ENCODE data around the gene LSS. TPM values are rescaled to one million over a fixed set of nuclear protein-coding genes. Genes with fewer than 3 reads are reported as not detected.

Gene LSS
- total and polyA plus RNA-seq, 4 donors, result 27.6 to 194 (median 89.3) TPM

DNA sequence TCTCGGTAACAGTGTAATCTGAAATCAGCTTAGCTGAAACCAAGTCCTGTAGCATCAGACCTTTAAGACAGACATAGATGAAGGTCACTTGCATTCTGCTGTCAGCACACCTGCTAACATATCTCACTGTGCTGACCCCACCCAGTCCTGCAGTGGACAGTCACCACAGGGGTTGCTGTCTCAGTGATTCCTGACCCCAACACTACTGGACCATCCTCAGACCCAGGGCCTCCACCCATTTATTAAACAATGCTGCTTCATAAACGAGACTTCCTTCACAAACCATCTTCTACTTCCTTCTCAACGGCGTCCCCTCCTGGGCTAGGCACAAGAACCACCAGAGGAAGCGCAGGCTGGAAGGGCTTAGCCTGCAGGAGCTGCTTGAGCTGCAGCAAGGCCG lies 17.8 kb upstream of the LSS start:
- TF ChIP-seq YY1 (IDR thresholded peaks at IDR 0.05), result no peak
- TF ChIP-seq JUND (IDR thresholded peaks at IDR 0.05), result no peak
- no peak for TF ChIP-seq ZBTB33 (IDR thresholded peaks at IDR 0.05)
- TF ChIP-seq TAF1 (conservative IDR thresholded peaks at IDR 0.05), result no peak
- TF ChIP-seq RAD21 (IDR thresholded peaks at IDR 0.05), result no peak
- TF ChIP-seq MAX (IDR thresholded peaks at IDR 0.05), result no peak
- H3K4me3 ChIP-seq (ENCODE audit: low read depth in 1 of 3, low read length in 3 of 3), result no peak overlapping the region
- H3K36me3 ChIP-seq (ENCODE audit: control insufficient read depth in 4 of 4, insufficient read depth in 3 of 4, low read depth in 1 of 4, low read length in 3 of 4), result peaks cover 25 to 81% (median 71%) of the 10 kb centered on the region in 4 donors
- H3K9me3 ChIP-seq (ENCODE audit: control insufficient read depth in 4 of 4, low read length in 3 of 4), result no peaks in the 10 kb centered on the region
- H3K4me1 ChIP-seq (ENCODE audit: control insufficient read depth in 4 of 4, insufficient read depth in 4 of 4, low read length in 3 of 4), result peaks cover 0 to 6% (median 2%) of the 10 kb centered on the region in 4 donors
- no peak for DNase-seq (ENCODE audit: low spot score)
- H3K9ac ChIP-seq (ENCODE audit: low read depth in 1 of 2, low read length in 2 of 2), result no peak overlapping the region
- no peak overlapping the region for H3K27ac ChIP-seq (ENCODE audit: low read depth in 1 of 2, low read length in 2 of 2)
- no peaks in the 10 kb centered on the region for H3K27me3 ChIP-seq (ENCODE audit: control insufficient read depth in 4 of 4, insufficient read depth in 4 of 4, low read length in 3 of 4)
- WGBS, result 79% methylated on average over 6 of the region's 6 CpGs

DNA sequence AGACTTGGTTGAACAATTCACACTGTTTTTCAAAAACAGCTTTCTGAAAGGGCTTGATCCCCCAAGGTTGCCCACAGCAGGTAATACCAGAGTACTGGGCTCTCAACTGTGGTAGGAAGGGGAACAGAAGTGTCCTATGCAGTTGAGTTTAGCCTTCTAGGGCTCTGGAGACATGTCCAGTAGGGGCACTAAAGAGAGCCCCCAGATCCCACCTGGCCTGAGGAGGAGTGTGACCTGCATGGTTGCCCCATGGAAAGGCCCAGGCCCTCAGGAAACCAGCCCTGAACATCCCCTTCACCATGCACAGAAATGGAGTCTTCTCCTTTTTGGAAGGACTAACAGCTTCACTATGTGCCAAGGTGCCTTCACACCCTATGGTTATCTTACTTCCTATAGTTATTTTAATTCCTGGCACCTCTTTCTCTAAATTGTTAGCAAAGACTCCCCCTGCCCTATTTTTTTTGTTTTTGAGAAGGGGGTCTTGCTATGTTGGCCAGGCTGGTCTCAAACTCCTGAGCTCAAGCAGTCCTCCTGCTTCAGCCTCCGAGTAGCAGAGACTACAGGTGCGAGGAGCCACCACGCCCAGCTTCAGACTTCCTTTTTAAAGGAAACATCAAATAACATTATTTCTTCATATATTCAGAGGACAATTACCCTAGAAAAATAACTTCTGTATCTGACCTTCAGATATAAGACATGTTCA lies 16.8 kb upstream of the LSS start:
- DNase-seq (ENCODE audit: low spot score), result no peak
- TF ChIP-seq, protein P1, sequence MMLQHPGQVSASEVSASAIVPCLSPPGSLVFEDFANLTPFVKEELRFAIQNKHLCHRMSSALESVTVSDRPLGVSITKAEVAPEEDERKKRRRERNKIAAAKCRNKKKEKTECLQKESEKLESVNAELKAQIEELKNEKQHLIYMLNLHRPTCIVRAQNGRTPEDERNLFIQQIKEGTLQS (IDR thresholded peaks at IDR 0.05), result no peak
- TF ChIP-seq HNF4A (conservative IDR thresholded peaks at IDR 0.05), result no peak
- no peak for TF ChIP-seq MAX (IDR thresholded peaks at IDR 0.05)
- TF ChIP-seq CTCF (IDR thresholded peaks at IDR 0.05; ENCODE audit: low read depth, low read length, missing input control), result no peak
- no peak for TF ChIP-seq RXRA (IDR thresholded peaks at IDR 0.05)
- TF ChIP-seq FOXA1 (IDR thresholded peaks at IDR 0.05), result no peak
- no peak for TF ChIP-seq YY1 (IDR thresholded peaks at IDR 0.05)
- no peak for TF ChIP-seq EGR1 (IDR thresholded peaks at IDR 0.05; ENCODE audit: low read depth in 2 of 2)
- no peak for TF ChIP-seq GABPA (IDR thresholded peaks at IDR 0.05 in 1 of 2, conservative IDR thresholded peaks at IDR 0.05 in 1 of 2)
- TF ChIP-seq SP1 (IDR thresholded peaks at IDR 0.05), result no peak
- TF ChIP-seq HNF4G (IDR thresholded peaks at IDR 0.05), result no peak
- TF ChIP-seq RAD21 (IDR thresholded peaks at IDR 0.05), result no peak
- no peak for TF ChIP-seq FOXA2 (IDR thresholded peaks at IDR 0.05)
- TF ChIP-seq JUND (IDR thresholded peaks at IDR 0.05), result no peak
- no peak for TF ChIP-seq TAF1 (conservative IDR thresholded peaks at IDR 0.05)
- TF ChIP-seq REST (IDR thresholded peaks at IDR 0.05), result no peak
- TF ChIP-seq NR2F2 (IDR thresholded peaks at IDR 0.05), result no peak
- Histone ChIP-seq H3K4me1 (ENCODE audit: control insufficient read depth in 4 of 4, insufficient read depth in 4 of 4, low read length in 3 of 4) (peaks cover 0 to 6% (median 2%) of the 10 kb centered on the region in 4 donors), H3K9me3 (ENCODE audit: control insufficient read depth in 4 of 4, low read length in 3 of 4) (no peaks in the 10 kb centered on the region), H3K27ac (ENCODE audit: low read depth in 1 of 2, low read length in 2 of 2) (no peak overlapping the region), H3K36me3 (ENCODE audit: control insufficient read depth in 4 of 4, insufficient read depth in 3 of 4, low read depth in 1 of 4, low read length in 3 of 4) (peaks cover 23 to 80% (median 71%) of the 10 kb centered on the region in 4 donors), H3K4me3 (ENCODE audit: low read depth in 1 of 3, low read length in 3 of 3) (no peak overlapping the region), H3K27me3 (ENCODE audit: control insufficient read depth in 4 of 4, insufficient read depth in 4 of 4, low read length in 3 of 4) (no peaks in the 10 kb centered on the region), H3K9ac (ENCODE audit: low read depth in 1 of 2, low read length in 2 of 2) (no peak overlapping the region)
- WGBS, result 95% methylated on average over 3 of the region's 3 CpGs
